Measurements from ENCODE around the gene EXOC3L1.

Gene EXOC3L1

GRCh38 chr16:67177743-67178699 lies 11.9 kb downstream of the EXOC3L1 start:
- peak in 1 of 2 donors; percentile 4 for DNase-seq

- no peak for DNase-seq
Observed at GRCh38 chr16:67176662-67177061, 13.3 kb downstream of the EXOC3L1 start.

DNA sequence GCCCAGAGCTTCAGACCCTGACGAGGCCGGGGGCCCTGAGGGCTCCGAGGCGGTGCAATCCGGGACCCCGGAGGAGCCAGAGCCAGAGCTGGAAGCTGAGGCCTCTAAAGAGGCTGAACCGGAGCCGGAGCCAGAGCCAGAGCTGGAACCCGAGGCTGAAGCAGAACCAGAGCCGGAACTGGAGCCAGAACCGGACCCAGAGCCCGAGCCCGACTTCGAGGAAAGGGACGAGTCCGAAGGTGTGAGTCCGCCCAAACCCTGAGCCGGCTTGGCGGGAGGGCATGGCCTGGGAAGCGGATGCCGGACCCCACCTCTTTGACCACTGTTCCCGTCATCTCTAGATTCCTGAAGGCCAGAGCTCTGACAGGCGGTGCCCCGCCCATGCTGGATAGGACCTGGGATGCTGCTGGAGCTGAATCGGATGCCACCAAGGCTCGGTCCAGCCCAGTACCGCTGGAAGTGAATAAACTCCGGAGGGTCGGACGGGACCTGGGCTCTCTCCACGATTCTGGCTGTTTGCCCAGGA lies 15.2 kb downstream of the EXOC3L1 start:
- DNase-seq = no peak

- DNase-seq = peak; percentile 18 to 24
Observed at GRCh38 chr16:67173808-67174705, 15.9 kb downstream of the EXOC3L1 start.

- DNase-seq = no peak
Observed at GRCh38 chr16:67173323-67173722, 16.6 kb downstream of the EXOC3L1 start.

DNA sequence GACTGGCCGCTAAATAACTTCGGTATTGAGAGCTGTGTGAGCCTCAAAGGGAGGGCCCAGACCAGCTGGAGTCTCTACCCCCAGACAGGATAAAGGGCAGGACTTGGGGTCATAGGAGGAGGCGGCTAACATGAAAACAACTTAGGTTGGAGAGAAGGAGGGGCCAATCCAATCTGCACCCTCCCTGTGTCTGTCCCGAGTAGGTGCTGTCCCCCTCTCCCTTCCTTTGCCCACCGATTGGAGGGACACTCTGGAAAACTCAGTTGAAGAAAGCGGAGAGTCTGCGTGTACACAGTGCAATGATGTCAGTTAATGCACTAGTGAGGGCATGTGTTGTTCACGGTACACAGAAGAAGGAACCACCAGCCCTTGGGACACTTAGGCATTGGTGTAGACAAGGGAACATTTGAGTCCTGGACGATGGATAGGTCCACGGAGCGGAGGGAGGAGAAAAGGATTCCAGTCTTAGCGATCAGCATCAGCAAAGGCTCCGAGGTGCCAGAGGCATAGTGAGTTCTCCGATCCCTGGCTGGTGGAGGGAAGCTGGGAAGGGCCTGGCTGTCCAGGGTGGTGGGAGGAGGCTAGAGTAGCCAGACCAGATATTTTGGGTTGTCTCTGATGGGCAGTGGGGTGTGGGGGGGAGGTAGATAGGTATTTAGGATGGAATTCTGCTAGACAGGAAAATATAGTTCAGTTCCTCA lies 18.8 kb downstream of the EXOC3L1 start:
- no peak for DNase-seq

- peak in 1 of 2 donors; percentile 72 for DNase-seq
Observed at GRCh38 chr16:67170168-67170948, 19.6 kb downstream of the EXOC3L1 start, which contains the start of gene NOL3. Gene NOL3, plus strand, starts transcription at chr16:67170538.

DNA sequence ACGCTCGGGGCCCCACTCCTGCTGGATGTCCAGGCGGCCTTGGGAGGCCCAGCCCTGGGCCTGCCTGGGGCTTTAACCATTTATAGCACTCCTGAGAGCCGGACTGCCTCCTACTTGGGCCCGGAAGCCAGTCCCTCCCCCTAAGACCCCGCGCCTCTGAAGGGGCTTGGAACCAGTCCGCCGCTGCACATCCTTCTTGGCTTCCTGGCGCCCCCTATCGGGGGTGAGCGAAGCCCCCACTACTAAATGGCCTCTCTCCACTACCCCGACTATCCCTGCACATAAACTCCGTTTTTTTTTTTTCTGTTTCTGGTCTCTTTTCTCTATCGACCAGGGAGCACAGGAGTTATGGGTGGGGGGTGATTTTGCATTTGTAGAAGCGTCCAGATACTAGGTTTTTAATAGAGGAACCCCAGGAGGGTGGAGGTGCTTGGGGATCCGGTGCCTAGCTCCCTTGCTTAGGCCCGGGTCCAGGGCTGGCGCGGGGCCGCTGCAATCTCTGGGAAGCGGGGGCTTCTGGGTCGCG lies 20.2 kb downstream of the EXOC3L1 start:
- no peak for DNase-seq

DNA sequence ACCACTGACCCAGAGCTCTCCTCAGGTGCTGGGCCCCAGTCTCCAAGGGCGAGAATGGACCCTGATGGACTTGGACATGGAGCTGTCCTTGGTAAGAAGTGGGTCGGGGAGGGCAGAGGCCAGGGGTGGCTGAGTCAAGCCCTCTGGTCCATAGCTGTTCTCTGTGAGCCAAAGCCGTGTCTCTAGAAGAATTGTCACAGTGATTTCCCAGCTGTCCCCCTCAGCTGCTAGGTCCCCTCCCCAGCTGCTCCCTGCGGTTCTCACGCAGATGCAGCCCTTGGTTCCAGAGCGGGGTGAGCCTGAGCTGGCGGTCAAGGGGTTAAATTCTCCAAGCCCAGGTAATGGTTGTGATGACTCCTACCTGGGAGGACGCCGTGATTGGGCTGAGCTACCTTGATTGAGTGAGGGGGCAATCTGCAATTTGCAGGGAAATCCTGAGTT lies 20.9 kb downstream of the EXOC3L1 start:
- no peak for DNase-seq

GRCh38 chr16:67167588-67167987 lies 22.3 kb downstream of the EXOC3L1 start:
- no peak for DNase-seq

DNA sequence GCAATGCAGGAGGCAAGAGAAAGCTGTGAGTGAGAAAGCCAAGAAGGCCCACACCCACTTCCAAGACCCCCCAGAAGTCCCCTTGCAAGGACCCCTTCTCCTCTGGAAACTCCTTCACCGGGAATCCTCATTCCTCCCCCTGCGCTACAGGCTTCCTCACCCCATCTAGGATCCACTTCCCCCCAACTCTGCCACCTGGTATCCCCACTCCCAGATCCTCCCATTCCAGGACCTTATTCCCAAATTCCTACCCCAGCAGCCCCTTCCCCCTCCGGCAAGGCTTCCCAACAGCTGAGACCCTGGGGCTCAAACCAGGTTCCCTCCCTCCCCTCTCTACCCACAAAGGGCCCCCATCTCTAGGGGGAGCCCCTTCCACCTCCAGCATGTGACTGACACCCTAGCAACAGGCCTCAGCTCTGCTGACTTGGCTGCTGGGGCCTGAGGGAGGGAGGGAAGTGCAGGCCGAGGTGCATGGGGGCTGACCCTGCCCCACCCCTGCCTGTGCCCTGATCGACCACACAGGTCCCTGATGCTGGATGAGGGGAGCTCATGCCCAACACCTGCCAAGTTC lies 23.3 kb downstream of the EXOC3L1 start:
- no peak for DNase-seq

GRCh38 chr16:67166110-67166547 lies 23.8 kb downstream of the EXOC3L1 start:
- no peak for DNase-seq

GRCh38 chr16:67165121-67166078 lies 24.5 kb downstream of the EXOC3L1 start:
- DNase-seq = no peak

DNA sequence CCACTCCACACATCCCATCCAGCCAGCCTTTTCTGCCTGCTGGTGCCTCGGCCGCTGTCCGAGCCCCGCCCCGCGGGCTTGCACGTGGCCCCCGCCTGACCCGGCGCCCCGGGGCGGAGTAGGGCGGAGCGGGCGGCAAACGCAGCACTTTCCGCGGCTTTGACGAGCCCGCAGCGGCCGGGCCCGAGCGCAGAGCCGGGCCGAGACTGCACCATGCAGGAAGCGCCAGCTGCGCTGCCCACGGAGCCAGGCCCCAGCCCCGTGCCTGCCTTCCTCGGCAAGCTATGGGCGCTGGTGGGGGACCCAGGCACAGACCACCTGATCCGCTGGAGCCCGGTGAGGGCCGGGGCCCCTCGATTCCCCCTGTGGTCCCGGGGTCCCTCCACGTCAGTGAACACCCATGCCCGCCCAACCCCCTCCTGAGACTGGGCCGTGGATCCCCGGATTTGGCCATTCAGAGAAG lies 25.3 kb downstream of the EXOC3L1 start, which contains the start of gene HSF4:
Gene HSF4 (plus strand): TSS at position 147 of the 463 bp plus-strand sequence. CDS start 67 bp downstream, at position 214.
- no peak for DNase-seq

DNA sequence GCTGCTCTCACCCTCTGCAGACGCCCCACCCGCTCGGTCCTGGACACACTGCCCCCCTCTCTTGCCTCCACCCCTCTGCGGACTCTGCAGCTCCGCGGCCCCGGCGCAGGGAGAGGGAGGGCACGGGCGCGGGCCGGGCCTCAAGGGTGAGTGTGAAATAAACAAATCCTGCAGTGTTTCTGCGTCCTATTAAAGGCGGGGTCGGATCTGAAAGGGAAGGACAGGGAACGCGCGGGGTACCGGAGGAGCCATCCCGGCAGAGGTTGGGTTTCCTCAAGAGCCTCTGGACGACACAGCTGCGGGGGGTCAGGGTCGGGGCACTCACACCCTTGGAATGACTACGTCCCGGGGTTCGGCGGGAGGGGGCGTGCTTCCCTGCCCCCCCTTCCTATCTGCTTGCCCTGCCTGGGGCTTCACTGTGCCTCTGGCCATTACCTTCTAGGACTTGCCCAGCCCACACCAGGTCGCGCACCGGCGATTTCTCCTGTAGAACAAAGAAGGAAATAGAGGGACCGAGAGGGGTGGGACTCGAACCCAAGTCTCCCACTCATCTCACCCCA lies 25.9 kb downstream of the EXOC3L1 start:
- DNase-seq = no peak

DNA sequence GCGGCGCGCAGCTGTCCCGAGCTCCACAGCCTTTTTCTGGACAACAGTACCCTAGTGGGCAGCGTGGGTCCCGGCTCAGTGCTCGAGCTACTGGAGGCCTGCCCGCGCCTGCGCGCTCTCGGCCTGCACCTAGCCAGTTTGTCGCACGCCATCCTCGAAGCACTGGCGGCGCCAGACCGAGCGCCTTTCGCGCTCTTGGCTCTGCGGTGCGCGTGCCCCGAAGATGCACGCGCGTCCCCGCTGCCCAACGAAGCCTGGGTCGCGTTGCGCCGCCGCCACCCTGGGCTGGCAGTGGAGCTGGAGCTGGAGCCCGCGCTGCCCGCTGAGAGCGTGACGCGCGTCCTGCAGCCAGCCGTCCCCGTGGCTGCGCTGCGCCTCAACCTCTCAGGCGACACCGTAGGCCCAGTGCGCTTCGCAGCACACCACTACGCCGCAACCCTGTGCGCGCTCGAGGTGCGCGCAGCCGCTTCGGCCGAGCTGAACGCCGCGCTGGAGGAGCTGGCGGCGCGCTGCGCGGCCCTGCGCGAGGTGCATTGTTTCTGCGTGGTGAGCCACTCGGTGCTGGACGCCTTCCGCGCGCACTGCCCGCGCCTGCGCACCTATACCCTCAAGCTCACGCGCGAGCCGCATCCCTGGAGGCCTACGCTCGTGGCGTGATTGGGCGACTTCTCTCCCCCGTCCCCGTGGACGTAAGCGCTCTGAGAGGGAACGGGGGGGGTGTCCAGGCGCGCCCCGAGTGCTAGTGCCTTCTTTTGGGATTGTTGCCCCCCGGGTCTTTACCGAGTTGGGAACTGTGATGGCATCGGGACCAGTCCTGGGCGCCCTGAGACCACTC lies 26.6 kb downstream of the EXOC3L1 start:
- no peak for DNase-seq

DNA sequence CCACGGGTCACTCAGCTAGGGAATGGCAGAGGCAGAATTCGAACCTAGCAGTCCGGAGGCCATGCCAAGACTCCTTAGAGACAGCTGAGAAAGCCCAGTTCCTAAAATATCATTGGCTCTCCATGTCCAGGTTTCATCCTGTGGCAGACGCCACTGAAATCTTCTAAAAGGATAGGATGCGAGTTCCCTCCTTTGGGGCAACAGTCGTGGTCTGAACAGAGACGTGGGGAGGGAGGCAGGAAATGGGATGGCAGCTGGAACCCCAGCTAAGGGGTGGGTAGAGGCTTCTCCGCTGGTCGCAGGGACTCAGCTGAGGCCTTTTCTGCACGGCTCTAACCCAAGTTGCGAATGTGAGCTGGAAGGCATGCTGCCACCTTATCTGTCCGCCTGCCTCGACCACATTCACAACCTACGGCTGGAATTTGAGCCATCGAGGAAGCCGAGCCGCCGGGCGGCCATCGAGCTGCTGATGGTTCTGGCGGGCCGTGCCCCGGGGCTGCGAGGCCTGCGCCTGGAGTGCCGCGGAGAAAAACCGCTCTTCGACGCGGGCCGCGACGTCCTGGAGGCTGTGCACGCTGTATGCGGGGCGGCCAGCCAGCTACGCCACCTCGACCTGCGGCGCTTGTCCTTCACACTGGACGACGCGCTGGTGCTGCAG lies 27.3 kb downstream of the EXOC3L1 start:
- no peak for DNase-seq
